ENCODE data around the gene UGT2B7.

DNA sequence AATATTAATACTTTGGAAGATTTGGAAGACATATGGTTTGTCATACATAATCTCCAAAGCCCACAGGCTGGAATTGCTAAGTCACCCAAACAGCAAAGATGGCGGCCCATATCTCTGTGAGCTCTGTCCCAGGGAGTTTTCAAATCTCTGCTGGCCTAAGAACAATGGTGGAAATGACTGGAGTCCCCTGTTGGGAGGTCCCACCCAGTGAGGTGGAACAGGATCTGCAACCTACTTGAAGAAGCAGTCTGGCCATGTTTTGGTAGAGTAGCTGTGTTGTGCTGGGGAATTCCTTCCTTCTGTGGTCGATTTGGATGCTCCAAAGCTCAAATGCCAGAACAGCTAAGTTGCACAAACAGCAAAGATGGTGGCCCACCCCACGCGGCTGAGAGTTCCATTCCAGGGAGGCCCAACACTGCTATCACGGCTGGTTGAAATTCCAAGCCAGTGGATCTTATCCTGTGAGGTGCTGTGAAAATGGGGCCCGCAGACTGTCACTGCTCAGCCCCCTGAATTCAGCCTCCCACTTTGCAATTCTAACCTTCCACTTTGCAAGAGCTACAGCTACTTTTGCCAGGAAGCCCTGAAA lies 3.2 kb upstream of the UGT2B7 start:
- TF ChIP-seq, protein P1, sequence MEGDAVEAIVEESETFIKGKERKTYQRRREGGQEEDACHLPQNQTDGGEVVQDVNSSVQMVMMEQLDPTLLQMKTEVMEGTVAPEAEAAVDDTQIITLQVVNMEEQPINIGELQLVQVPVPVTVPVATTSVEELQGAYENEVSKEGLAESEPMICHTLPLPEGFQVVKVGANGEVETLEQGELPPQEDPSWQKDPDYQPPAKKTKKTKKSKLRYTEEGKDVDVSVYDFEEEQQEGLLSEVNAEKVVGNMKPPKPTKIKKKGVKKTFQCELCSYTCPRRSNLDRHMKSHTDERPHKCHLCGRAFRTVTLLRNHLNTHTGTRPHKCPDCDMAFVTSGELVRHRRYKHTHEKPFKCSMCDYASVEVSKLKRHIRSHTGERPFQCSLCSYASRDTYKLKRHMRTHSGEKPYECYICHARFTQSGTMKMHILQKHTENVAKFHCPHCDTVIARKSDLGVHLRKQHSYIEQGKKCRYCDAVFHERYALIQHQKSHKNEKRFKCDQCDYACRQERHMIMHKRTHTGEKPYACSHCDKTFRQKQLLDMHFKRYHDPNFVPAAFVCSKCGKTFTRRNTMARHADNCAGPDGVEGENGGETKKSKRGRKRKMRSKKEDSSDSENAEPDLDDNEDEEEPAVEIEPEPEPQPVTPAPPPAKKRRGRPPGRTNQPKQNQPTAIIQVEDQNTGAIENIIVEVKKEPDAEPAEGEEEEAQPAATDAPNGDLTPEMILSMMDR (IDR thresholded peaks at IDR 0.05 in 2 of 3, conservative IDR thresholded peaks at IDR 0.05 in 1 of 3; ENCODE audit: control insufficient read depth in 2 of 3, extremely low read depth in 1 of 3, insufficient read depth in 1 of 3, low read depth in 3 of 3, low read length in 3 of 3), result no peak
- TF ChIP-seq RAD21 (IDR thresholded peaks at IDR 0.05; ENCODE audit: insufficient read depth, low read depth, low read length) (no peak), CBFB (IDR thresholded peaks at IDR 0.05; ENCODE audit: low read depth) (no peak), RFX5 (IDR thresholded peaks at IDR 0.05; ENCODE audit: low read depth, low read length) (no peak), EP300 (IDR thresholded peaks at IDR 0.05; ENCODE audit: borderline replicate concordance in 1 of 2, control insufficient read depth in 1 of 2, low read depth in 2 of 2, low read length in 2 of 2) (no peak), NBN (IDR thresholded peaks at IDR 0.05) (no peak), EZH2 (IDR thresholded peaks at IDR 0.05; ENCODE audit: borderline replicate concordance, control insufficient read depth, low read depth, low read length) (no peak), CEBPB (IDR thresholded peaks at IDR 0.05; ENCODE audit: borderline replicate concordance in 1 of 2, low read depth in 2 of 2, low read length in 2 of 2) (no peak), NFIC (IDR thresholded peaks at IDR 0.05; ENCODE audit: low read depth, low read length) (no peak)
- TF ChIP-seq, protein P2, sequence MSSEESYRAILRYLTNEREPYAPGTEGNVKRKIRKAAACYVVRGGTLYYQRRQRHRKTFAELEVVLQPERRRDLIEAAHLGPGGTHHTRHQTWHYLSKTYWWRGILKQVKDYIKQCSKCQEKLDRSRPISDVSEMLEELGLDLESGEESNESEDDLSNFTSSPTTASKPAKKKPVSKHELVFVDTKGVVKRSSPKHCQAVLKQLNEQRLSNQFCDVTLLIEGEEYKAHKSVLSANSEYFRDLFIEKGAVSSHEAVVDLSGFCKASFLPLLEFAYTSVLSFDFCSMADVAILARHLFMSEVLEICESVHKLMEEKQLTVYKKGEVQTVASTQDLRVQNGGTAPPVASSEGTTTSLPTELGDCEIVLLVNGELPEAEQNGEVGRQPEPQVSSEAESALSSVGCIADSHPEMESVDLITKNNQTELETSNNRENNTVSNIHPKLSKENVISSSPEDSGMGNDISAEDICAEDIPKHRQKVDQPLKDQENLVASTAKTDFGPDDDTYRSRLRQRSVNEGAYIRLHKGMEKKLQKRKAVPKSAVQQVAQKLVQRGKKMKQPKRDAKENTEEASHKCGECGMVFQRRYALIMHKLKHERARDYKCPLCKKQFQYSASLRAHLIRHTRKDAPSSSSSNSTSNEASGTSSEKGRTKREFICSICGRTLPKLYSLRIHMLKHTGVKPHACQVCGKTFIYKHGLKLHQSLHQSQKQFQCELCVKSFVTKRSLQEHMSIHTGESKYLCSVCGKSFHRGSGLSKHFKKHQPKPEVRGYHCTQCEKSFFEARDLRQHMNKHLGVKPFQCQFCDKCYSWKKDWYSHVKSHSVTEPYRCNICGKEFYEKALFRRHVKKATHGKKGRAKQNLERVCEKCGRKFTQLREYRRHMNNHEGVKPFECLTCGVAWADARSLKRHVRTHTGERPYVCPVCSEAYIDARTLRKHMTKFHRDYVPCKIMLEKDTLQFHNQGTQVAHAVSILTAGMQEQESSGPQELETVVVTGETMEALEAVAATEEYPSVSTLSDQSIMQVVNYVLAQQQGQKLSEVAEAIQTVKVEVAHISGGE (CRISPR knock-in tag; IDR thresholded peaks at IDR 0.05), result no peak
- TF ChIP-seq, protein P3, sequence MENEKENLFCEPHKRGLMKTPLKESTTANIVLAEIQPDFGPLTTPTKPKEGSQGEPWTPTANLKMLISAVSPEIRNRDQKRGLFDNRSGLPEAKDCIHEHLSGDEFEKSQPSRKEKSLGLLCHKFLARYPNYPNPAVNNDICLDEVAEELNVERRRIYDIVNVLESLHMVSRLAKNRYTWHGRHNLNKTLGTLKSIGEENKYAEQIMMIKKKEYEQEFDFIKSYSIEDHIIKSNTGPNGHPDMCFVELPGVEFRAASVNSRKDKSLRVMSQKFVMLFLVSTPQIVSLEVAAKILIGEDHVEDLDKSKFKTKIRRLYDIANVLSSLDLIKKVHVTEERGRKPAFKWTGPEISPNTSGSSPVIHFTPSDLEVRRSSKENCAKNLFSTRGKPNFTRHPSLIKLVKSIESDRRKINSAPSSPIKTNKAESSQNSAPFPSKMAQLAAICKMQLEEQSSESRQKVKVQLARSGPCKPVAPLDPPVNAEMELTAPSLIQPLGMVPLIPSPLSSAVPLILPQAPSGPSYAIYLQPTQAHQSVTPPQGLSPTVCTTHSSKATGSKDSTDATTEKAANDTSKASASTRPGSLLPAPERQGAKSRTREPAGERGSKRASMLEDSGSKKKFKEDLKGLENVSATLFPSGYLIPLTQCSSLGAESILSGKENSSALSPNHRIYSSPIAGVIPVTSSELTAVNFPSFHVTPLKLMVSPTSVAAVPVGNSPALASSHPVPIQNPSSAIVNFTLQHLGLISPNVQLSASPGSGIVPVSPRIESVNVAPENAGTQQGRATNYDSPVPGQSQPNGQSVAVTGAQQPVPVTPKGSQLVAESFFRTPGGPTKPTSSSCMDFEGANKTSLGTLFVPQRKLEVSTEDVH (IDR thresholded peaks at IDR 0.05; ENCODE audit: low read depth, partially characterized antibody), result no peak
